Neural progenitor cell (in vitro differentiated cells): Measurements from ENCODE around the gene NOBOX.

ENCODE experiments used
- CTCF ChIP-seq: fragments of 200-600 bp; sonication (generic); IDR thresholded peaks from 2 replicates; pipeline ENCODE4 v1.5.1; 2017; ENCODE audit warnings: antibody characterized with exemption, mild to moderate bottlenecking
- EZH2 ChIP-seq: fragments of 200-600 bp; sonication (generic); IDR thresholded peaks from 2 replicates; pipeline ENCODE4 v1.6.1; 2017; ENCODE audit warnings: antibody characterized with exemption, mild to moderate bottlenecking, moderate library complexity
- EZH2phosphoT487 ChIP-seq: fragments of 200-600 bp; sonication (generic); IDR thresholded peaks from 2 replicates; pipeline ENCODE4 v1.6.1; 2017; ENCODE audit warnings: antibody characterized with exemption

- TF ChIP-seq CTCF (no peak), EZH2 (no peak), EZH2phosphoT487 (no peak)
Observed at GRCh38 chr7:144416341-144416740, 12.8 kb upstream of the NOBOX start.
